Epithelial cell of esophagus (primary cell): ENCODE measurements around the gene ZNF474.

Experiments used
- DNase-seq: peaks from one replicate; pipeline ENCODE4 v3.0.0; 2010; ENCODE audit warnings: low read depth
- H3K4me3 ChIP-seq: 2 replicates; pipeline ENCODE4 v1.5.1; 2011; ENCODE audit warnings: mild to moderate bottlenecking, low read length, control low read depth
- CTCF ChIP-seq: IDR thresholded peaks from 2 replicates; pipeline ENCODE4 v1.5.1; 2011; ENCODE audit warnings: low read depth, mild to moderate bottlenecking, low read length, control low read depth, inconsistent platforms; ENCODE audit not compliant: insufficient read depth; ENCODE audit errors: missing control alignments

ZNF474 gene

DNA sequence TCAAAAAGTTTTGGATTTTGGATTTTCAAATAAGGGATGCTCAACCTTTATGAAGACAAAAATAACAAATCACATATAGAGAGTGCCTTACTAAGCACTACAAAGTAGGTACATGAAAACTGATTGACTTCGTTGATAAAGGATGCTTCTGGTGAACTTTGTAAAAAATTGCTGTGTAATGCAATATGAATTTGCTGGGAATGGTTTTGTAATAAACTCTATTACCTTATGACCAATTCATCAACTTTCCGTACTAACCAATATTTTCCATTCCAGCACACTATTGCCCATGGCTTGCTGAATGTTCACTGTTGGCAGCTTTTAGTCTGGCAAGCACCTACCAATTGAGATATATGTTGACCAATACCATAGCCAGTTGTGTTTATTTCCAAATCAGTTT is 23.4 kb upstream of the ZNF474 start:
- TF ChIP-seq CTCF: no peak
- DNase-seq: no peak
- H3K4me3 ChIP-seq: no peak overlapping the region

DNA sequence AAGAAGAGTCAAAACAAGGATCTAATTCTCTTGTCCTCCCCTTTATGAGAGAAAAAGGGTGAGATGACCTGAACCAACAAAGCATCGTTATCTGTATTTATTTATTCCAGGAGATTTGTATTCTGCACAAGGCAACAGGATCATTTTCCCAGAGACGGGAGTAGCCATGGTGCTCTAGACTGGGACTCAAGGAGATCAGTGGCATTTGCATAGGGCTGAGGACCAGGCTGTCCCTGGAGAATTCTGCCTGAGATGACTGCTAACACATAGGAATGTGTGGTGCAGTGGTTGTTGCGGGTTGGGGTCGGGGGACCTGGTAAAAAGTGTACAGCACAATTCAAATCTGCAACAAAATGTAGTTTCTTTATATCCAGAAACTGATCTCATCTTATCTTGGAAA is 22.3 kb upstream of the ZNF474 start:
- no peak for TF ChIP-seq CTCF
- H3K4me3 ChIP-seq: no peak overlapping the region
- no peak for DNase-seq

DNA sequence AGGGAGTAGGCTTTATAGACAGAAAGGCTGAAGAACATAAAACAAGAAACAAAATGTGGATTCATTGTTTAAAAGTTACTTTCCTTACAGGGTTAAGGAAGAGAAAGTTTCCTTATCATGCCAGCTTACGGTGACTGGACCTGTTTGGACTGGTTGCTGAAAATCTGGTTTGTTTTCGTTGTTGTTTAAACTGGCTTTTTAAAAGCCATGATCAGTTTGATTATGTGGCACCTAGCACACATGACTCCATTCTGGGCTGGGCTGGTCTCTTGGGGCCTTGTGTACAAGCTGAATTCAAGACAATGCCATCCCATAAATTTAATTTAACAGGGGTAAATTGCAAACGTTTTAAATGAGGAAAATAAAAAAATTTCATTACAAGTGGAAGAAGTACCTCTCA is 18.4 kb upstream of the ZNF474 start:
- TF ChIP-seq CTCF: no peak
- DNase-seq: peak; percentile 80
- no peak overlapping the region for H3K4me3 ChIP-seq

DNA sequence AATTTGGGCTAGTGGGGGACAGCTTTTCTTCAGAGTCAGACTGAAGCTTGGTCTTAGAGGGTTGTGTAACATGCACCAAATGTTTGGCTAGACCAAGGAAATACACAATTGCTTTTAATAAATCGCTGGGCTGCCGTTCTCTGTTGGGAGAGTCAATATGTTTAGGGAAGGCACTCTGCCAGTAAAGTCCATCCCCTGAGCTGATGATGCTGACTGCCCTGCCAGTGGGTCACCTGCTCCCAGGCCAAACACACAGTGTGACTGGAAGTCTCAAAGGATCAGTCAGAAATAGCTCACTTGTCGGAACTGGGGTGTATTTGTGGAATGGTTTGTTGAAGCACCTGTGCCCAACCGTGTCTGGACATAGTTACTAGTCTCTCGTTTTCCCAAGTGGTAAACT is 17.9 kb upstream of the ZNF474 start:
- DNase-seq: no peak
- no peak overlapping the region for H3K4me3 ChIP-seq
- TF ChIP-seq CTCF: no peak

DNA sequence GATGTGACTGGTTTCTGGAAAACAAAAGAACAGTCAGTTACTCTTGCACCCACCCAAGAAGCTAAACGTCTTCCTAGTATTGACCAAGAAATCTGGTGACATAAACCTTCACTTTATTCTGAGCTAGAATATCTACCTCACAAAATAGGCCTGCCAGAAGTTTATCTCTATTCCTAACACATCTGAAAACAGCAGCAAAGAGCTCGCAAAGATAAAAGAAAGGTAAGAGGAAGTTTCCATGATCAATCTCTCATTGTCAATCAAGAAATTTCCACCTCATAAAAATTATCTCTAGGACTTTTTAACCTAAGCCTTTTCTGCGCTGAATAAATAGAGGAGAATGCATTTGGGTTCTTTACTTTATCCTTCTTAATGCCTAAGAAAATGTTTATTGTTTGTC is 17.3 kb upstream of the ZNF474 start:
- no peak overlapping the region for H3K4me3 ChIP-seq
- no peak for TF ChIP-seq CTCF
- no peak for DNase-seq

- no peak for TF ChIP-seq CTCF
- no peak for DNase-seq
- H3K4me3 ChIP-seq: no peak overlapping the region
These were observed 16.4 kb upstream of the ZNF474 start for GRCh38 chr5:122112733-122113558.

DNA sequence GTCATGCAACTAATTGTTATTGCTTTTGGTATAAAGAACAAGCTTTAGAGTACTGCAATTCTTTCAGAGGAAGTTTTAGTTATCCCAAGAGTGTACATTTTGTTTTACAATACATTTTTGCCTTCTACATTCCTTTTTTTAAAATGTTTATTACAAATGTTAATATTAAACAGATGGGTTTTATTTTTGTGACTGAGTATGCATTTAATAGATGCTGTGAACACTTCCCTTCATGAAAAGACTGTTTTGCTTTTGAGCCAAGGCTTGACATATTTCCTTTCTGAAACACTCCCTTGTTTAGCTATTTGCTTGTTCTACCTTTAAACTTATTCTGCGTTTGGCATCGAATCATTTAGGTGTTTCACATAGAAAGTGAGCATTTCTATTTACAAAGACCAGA is 14.8 kb upstream of the ZNF474 start:
- H3K4me3 ChIP-seq: no peak overlapping the region
- DNase-seq: no peak

More for the DNA sequence above, 14.8 kb upstream of the ZNF474 start:
- no peak for TF ChIP-seq CTCF
